Activated naive CD8-positive, alpha-beta T cell treated with anti-CD3 and anti-CD28 coated beads for 36 hours (primary cell): ENCODE data around the gene SLC7A7. TPM values are rescaled to one million over a fixed set of nuclear protein-coding genes. Genes with fewer than 3 reads are reported as not detected.
A peak's percentile ranks its signal among the peaks of the same experiment; 100 is the strongest.
"Not testable (repeated sequence)": the region's sequence is repeated elsewhere in the genome, so short reads cannot be mapped to it uniquely, and the experiment has no call there.

Experiments
- DNase-seq: peaks from one replicate; pipeline ENCODE4 v3.0.0; 2021
- H3K27ac Mint-ChIP-seq: one replicate; pipeline ENCODE4 v1.8.0; 2022; ENCODE audit warnings: mild to moderate bottlenecking, moderate library complexity, mixed read lengths
- H3K27me3 Mint-ChIP-seq: one replicate; pipeline ENCODE4 v1.8.0; 2022; ENCODE audit warnings: mild to moderate bottlenecking, mixed read lengths
- H3K36me3 Mint-ChIP-seq: one replicate; pipeline ENCODE4 v1.8.0; 2021; ENCODE audit warnings: mild to moderate bottlenecking, mixed read lengths
- H3K4me1 Mint-ChIP-seq: one replicate; pipeline ENCODE4 v1.8.0; 2021; ENCODE audit warnings: mixed read lengths
- H3K4me3 Mint-ChIP-seq: one replicate; pipeline ENCODE4 v1.8.0; 2022; ENCODE audit warnings: mild to moderate bottlenecking, moderate library complexity, mixed read lengths
- H3K9me3 Mint-ChIP-seq: one replicate; pipeline ENCODE4 v1.8.0; 2022; ENCODE audit warnings: mixed read lengths
- total RNA-seq, 2 experiments: library from RNA; stranded (reverse); gene quantifications; one replicate each; pipeline ENCODE4 v1.2.3, GENCODE V29; 2021

SLC7A7 gene
- total RNA-seq, 2 experiments from 2014 or later: 0.56 to 1.0 TPM

DNA sequence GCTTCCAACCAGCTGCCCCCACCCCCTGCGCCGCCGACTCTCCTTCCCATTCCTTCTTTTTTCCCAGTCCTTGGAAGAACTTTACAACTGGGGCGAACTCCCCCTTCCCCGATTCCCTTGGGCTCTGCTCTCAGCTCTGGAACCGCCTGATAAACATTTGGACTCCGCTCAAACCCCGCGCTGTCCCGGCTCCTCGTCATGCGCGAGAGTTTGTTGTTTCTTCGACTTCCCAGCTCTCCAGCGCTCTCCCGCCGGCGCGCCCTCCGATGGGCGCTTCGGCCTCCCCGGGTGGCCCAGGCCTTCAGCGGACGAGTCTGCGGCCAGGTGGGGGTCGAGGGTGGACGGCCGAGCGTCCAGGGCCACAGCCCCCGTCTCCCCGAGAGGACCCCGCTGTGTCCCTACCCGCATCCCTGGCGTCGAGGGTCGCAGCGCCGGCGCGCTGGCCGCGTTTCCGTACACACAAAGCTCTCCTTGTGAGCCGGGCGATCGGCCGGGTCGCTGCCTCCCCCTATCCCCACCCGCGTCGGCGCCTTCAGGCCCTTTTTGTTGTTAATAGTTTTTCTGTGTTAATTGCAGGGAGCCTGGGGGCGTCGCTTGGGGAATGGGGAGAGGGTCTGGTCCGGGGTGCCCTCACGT, 22.0 kb upstream of the SLC7A7 start:
- Mint-ChIP-seq H3K27me3 (peaks cover 5% of the 10 kb centered on the region), H3K9me3 (no peaks in the 10 kb centered on the region), H3K27ac (peak overlapping the region; percentile 73), H3K36me3 (peaks cover 12% of the 10 kb centered on the region), H3K4me1 (peaks cover 23% of the 10 kb centered on the region), H3K4me3 (peak overlapping the region; percentile 80)
- DNase-seq: peak; percentile 18

DNA sequence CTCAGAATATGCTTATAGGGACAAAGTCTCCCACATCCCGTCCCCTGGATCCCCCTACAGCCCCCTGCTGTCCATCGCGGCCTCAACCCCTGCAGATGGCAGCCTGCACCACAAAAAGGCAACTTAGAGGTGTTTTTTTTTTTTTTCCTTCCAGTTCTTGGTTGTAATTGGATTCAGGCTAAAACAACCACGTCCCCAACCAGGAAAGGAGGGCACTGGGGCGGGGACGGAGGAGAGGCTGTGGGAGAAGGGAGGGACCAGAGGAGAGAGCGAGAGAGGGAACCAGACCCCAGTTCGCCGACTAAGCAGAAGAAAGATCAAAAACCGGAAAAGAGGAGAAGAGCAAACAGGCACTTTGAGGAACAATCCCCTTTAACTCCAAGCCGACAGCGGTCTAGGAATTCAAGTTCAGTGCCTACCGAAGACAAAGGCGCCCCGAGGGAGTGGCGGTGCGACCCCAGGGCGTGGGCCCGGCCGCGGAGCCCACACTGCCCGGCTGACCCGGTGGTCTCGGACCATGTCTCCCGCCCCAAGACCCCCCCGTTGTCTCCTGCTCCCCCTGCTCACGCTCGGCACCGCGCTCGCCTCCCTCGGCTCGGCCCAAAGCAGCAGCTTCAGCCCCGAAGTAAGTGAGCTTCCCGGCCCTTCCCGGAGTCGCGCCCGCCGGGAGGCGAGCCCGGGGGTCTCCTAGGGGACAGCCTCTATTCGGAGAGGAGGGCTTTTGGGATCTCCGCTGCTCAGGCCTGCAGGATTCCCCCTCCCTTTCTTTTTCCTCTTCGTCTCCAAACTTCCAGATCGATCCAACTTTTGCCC, 21.3 kb upstream of the SLC7A7 start, which contains the start of gene MMP14:
Gene MMP14 (plus strand): TSS at position 285 of the 813 bp plus-strand sequence. CDS start 233 bp downstream, at position 518.
- Mint-ChIP-seq H3K4me3 (peak within 1 kb of the TSS; percentile 80), H3K4me1 (peaks cover 27% of the 10 kb centered on the region)

DNA sequence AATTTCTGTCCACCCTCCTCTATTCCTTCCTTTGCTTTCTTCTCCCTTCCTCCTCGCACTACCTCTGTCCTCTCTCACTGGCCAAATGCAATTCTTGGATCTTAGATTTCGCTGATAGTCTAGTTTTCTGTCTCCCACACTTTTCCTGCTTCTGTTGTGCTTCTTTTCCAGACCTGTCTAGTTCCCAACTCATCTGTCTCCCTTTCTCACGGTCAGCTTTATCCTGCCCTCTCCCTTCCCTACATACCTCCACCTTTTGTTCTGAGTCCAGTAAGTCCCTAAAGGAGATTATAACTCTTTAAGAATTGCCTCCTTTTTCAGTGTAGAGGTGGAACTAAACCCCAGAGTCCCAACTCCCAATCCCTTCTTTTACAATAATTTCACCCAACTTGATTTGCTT, 20.3 kb upstream of the SLC7A7 start:
- Mint-ChIP-seq H3K27me3 (peaks cover 5% of the 10 kb centered on the region), H3K27ac (no peak overlapping the region), H3K4me3 (no peak overlapping the region), H3K36me3 (peaks cover 23% of the 10 kb centered on the region), H3K9me3 (no peaks in the 10 kb centered on the region), H3K4me1 (peaks cover 34% of the 10 kb centered on the region)
- no peak for DNase-seq

More for the DNA sequence above, 21.3 kb upstream of the SLC7A7 start, which contains the start of gene MMP14:
- Mint-ChIP-seq H3K36me3 (peaks cover 17% of the 10 kb centered on the region), H3K27me3 (peaks cover 5% of the 10 kb centered on the region), H3K27ac (peak within 1 kb of the TSS; percentile 73), H3K9me3 (no peaks in the 10 kb centered on the region)
- no peak for DNase-seq

DNA sequence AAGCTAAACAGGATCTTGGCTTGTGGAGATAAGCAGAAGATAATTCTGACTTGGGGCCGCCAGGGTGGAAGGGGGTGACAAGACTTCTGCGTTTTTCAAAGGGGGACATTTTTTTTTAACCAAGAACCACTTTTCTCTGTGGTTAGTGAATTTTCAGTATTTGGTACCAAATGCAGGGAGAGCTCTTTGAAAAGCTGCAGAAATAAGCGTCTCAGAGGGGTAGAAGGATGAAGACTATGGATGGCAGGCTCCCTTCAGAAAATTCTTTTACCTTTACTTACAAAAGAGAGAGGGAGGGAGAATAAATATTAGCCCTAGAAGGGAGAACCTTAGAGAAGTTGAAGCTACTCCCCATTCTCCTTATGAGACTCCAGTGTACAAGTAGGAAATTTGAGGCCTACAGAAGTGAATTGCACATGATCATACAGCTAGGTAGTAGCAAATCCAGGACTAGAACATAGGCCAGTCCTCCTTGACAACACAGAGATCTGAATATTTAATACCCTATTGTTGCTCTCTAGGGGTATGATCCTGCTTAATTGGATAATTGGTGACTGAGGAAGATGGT, 15.3 kb upstream of the SLC7A7 start:
- peak overlapping the region; percentile 91 for H3K4me3 Mint-ChIP-seq
- H3K36me3 Mint-ChIP-seq: peaks cover 24% of the 10 kb centered on the region
- no peaks in the 10 kb centered on the region for H3K27me3 Mint-ChIP-seq
- H3K4me1 Mint-ChIP-seq: peaks cover 21% of the 10 kb centered on the region
- H3K27ac Mint-ChIP-seq: peak overlapping the region; percentile 96
- no peaks in the 10 kb centered on the region for H3K9me3 Mint-ChIP-seq
- DNase-seq: no peak

DNA sequence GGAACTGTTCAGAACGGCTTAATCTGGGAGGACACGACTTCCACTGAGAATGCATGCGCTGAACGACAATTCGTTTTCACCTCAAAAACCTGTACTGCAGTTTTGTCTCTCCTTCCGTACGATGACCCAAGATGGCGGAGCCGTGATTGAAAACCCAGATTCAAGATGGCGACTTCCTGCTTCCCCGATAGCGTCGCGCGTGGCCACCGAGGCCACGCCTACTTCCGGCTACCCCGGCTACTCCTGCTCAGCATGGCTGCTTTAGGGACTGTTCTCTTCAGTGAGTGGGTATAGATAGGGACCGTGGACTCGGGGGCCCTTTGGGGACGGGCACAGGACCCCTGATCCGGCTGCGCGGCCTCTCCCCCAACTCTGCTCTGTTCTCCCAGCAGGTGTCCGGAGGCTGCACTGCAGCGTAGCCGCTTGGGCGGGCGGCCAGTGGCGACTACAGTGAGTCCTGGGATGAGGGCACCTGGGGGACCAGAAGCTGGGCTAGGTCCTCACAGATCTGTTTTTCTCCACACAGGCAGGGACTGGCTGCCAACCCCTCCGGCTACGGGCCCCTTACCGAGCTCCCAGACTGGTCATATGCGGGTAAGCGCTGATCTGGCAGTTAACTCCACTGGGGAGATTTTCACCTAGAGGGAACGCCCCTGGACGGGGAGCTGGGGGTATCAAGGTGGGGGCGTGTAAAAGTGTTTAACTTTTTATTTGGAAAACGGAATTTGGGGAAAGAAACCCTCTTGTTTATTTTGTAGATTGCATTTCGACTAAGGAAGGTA, 14.6 kb upstream of the SLC7A7 start, which contains the start of gene MRPL52:
Gene MRPL52 (plus strand): TSS at position 227 of the 782 bp plus-strand sequence. CDS start 26 bp downstream, at position 253.
- peaks cover 22% of the 10 kb centered on the region for H3K36me3 Mint-ChIP-seq
- H3K27ac Mint-ChIP-seq: peak within 1 kb of the TSS; percentile 96
- peak; percentile 83 for DNase-seq
- H3K4me1 Mint-ChIP-seq: peaks cover 24% of the 10 kb centered on the region
- H3K27me3 Mint-ChIP-seq: no peaks in the 10 kb centered on the region
- peak within 1 kb of the TSS; percentile 91 for H3K4me3 Mint-ChIP-seq
- no peaks in the 10 kb centered on the region for H3K9me3 Mint-ChIP-seq

DNA sequence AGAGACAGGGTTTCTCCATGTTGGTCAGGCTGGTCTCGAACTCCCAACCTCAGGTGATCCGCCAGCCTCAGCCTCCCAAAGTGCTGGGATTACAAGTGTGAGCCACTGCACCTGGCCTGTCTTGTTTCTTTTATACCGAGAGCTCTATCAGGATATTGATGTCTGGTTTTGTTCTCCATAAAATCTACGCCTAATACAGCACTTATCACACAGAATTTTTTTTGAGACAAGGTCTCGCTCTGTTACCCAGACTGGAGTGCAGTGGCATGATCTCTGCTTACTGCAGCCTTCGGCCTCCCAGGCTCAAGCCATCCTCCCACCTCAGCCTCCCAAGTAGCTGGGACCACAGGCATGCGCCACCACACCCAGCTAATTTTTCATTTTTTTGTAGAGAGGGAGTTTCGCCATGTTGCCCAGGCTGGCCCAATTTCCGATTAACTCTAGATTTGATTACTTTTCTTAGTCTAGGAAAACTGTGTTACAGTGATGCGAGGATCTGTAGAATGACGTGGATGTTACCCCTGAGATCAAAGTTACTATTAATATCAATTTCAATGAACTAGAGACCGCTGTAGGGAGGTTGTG, 13.9 kb upstream of the SLC7A7 start:
- not testable (repeated sequence) for H3K9me3 Mint-ChIP-seq, DNase-seq, H3K27me3 Mint-ChIP-seq
- Mint-ChIP-seq H3K4me3 (peak overlapping the region; percentile 91), H3K36me3 (peaks cover 22% of the 10 kb centered on the region), H3K27ac (peak overlapping the region; percentile 96), H3K4me1 (peaks cover 30% of the 10 kb centered on the region)

DNA sequence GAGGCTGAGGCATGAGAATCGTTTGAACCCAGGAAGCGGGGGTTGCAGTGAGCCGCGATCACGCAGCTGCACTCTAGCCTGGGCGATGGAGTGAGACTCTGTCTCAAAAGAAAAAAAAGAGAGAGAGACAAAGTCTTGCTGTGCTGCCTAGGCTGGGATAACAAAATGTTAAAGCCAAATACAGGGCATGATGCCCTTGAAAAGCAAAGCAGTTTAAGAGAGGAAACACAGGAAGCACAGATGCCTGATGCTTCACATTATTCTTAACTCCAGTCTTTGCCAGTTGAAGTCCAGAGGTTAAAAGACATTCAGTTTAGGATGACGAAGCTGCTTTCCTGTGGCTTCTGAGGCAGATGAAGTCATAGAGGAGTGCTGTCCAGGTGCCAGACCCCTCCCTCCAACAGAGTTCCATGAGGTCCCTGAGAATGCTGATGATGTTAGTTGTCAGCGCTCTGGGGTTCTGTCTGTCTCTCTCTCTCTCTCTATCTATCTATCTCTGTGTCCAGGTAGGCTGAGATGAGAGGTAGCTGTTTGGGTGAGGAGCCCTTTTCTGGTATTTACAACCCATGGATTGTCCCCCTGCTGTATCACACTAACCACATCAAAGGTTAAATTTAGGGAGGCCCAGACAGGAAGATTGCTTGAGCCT, 9.6 kb upstream of the SLC7A7 start:
- no peak overlapping the region for H3K4me3 Mint-ChIP-seq
- H3K9me3 Mint-ChIP-seq: no peaks in the 10 kb centered on the region
- H3K36me3 Mint-ChIP-seq: peaks cover 5% of the 10 kb centered on the region
- H3K27me3 Mint-ChIP-seq: peaks cover 26% of the 10 kb centered on the region
- no peak for DNase-seq
- no peak overlapping the region for H3K27ac Mint-ChIP-seq
- H3K4me1 Mint-ChIP-seq: peaks cover 24% of the 10 kb centered on the region

DNA sequence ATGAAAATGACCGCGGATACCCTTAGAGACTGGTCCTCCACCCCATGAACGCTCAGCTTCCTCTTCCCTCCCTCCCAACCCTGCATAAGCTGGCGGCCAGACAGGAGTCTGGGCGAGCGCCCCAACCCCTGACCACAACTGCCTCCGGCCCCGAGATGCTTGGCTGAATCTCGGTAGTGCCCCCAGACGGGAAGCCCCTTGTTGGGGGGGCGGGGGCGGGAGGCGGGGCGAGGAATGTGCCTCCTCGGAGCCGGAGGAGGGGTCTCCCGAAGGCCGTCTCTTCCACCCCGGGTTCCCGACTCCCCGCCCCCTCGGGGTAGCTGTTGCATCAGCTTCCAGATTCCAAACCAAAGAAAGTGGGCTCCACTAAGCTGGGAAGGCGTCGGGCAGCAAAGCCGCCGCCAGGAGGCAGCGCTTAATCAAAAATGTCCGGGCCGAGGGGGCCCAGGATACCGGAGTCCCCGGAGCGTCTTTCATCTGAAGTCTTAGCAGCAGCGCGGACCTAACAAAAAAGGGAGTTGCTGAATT, 7.4 kb upstream of the SLC7A7 start:
- no peak overlapping the region for H3K27ac Mint-ChIP-seq
- H3K4me1 Mint-ChIP-seq: peaks cover 22% of the 10 kb centered on the region
- H3K4me3 Mint-ChIP-seq: peak overlapping the region; percentile 68
- no peaks in the 10 kb centered on the region for H3K36me3 Mint-ChIP-seq
- peak; percentile 72 for DNase-seq
- no peaks in the 10 kb centered on the region for H3K9me3 Mint-ChIP-seq
- H3K27me3 Mint-ChIP-seq: peaks cover 26% of the 10 kb centered on the region

DNA sequence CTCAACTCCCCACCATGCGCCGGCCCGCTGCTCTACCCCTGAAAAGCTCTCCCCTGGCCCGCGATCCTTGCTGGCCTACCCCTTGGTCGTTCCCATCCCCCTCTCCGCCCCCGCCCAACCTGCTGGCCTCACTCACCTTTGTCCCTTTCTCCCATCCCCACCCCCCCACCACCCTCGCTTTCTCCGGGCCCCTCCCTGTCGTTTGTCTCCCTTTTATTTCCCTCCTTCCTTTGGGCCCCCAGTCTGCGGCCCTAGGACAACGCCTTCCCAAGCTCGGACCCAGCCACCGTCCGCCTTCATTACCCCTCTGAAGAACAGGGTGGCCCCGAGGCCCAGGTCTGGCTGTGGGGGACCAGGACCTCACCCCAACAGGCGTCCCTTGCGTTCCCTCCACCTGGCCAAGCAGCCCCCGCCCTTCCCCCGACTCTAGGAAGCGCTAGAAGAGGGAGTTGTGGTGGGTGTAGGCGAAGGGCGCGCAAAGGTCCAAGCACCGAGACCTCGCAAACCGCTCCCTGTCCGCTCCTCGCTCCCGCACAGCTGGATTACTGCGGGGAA, 6.9 kb upstream of the SLC7A7 start:
- no peak for DNase-seq
- H3K9me3 Mint-ChIP-seq: no peaks in the 10 kb centered on the region
- peaks cover 26% of the 10 kb centered on the region for H3K27me3 Mint-ChIP-seq
- H3K4me3 Mint-ChIP-seq: peak overlapping the region; percentile 68
- H3K27ac Mint-ChIP-seq: no peak overlapping the region
- H3K36me3 Mint-ChIP-seq: no peaks in the 10 kb centered on the region
- peaks cover 22% of the 10 kb centered on the region for H3K4me1 Mint-ChIP-seq

DNA sequence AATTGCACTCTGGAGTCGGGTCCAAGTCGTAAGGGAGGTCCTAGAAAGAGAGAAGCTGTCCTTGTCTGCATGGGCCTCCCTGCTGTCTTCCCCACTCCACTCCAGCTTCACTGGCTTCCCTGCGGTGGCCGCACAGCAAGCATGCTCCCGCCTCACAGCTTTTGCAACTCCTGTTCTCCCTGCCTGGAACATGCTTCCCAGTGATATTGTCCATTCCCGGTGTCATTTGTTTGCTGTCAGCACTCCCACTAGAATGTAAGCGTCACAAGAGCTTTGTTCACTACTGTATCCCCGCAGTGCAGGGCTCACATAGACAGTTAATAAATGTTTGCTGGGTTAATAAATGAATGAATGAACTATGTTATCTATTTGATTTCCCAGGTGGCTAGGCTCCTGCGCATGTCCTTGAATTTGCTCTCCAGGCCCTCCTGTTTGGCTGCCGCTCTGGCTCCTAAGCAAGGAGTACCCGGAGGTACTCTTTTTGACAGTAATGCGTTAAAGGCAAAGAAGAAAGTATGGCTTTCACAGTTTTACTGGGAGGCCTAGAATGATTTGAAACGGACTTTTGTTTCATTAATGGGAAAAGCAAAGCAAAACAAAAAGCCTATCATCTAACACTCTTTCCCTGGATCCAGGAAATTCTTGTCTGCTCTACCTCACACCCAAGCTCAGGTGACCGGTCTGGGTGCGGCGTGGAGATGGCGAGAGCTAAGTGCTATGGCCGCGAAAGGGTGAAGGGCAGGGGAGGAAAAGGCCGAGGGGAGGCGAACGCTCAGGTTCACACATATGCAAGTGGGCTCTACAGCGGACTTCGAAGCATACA, 6.2 kb upstream of the SLC7A7 start:
- no peak for DNase-seq
- Mint-ChIP-seq H3K36me3 (no peaks in the 10 kb centered on the region), H3K27ac (no peak overlapping the region), H3K9me3 (no peaks in the 10 kb centered on the region), H3K4me1 (peaks cover 22% of the 10 kb centered on the region), H3K4me3 (no peak overlapping the region), H3K27me3 (peaks cover 26% of the 10 kb centered on the region)

DNA sequence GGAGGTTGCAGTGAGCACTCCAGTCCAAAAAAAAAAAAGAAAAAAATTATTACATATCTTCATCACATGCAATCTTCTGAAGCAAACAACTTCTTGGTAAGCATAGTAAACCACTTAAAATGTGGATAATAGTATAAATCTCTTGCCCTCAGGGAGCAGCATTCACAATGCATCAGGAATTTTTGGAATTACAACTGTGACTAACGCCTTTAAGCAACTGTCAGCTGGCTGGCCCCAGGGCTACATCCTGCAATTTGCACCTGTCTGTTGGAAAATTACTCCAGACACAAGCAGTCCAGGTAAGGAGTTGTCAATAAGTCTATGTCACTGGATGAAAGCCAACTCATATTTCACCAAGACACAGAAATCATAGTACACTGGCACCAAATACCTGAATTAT, 5.5 kb upstream of the SLC7A7 start:
- no peak overlapping the region for H3K27ac Mint-ChIP-seq
- no peaks in the 10 kb centered on the region for H3K36me3 Mint-ChIP-seq
- peaks cover 26% of the 10 kb centered on the region for H3K27me3 Mint-ChIP-seq
- H3K4me3 Mint-ChIP-seq: no peak overlapping the region
- peaks cover 25% of the 10 kb centered on the region for H3K4me1 Mint-ChIP-seq
- no peak for DNase-seq
- no peaks in the 10 kb centered on the region for H3K9me3 Mint-ChIP-seq

DNA sequence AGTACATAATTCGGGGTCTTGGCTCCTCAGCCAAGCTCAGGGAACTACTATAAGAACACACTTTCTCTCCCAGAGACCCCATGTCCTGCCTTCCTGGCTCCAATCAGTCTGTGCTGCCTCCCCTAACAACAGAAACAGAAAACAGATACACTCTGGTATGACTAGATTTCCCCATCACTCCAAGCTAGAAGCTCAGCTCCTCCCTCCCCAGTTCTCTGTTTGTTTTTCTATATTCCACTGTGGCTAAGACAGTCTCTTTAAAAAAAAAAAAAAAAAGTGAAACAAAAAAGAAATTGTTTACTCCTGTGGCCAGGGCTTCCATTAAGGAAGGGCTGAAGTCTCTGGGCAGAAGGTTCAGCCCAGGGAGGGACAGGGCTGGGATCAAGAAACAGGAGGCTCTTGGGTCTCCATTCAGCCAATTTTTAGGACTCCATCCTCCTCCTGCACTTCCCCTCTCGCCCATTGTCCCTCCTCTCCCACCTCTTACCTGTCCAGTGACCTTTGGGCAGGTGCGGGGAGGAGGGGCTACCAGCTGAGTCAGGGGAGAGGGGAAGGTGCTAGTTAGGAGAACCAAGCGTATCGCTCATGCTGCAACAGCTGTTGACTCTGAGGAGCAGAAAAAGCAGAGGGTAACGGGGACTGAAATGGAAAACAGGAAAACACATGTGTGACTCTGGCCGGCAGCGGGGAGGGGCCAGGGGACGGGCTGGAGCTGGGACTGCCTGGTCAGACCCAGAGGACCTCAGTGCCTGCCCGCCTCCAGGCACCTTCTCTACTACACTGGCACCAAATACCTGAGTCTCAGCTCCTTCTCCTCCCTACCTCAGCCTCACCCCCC, 4.1 kb upstream of the SLC7A7 start:
- Mint-ChIP-seq H3K9me3 (no peaks in the 10 kb centered on the region), H3K27ac (peak overlapping the region; percentile 52), H3K4me3 (no peak overlapping the region), H3K27me3 (peaks cover 24% of the 10 kb centered on the region), H3K36me3 (no peaks in the 10 kb centered on the region), H3K4me1 (peaks cover 19% of the 10 kb centered on the region)
- DNase-seq: no peak
